WTC11 (cell line): ENCODE results near the gene TGFBR1. TPM values are rescaled to one million over a fixed set of nuclear protein-coding genes. Genes with fewer than 3 reads are reported as not detected.

ENCODE experiments used
- ATAC-seq: fragments of 200-7000 bp; cut with Tn5 transposase; 2 replicates; pipeline ENCODE4 v1.10.0; 2021; ENCODE audit warnings: mild to moderate bottlenecking, moderate library complexity
- CTCF ChIA-PET: fragments of 300-600 bp; sonication (Branson Sonifier 250); formaldehyde crosslinking; loops from one replicate; lab custom pipeline; 2021; ENCODE audit warnings: antibody characterized with exemption; lab: Charles Lee
- POLR2A ChIA-PET: fragments of 350-600 bp; sonication (Branson Sonifier 250); formaldehyde crosslinking; loops from one replicate; lab custom pipeline; 2021; ENCODE audit warnings: antibody characterized with exemption; lab: Charles Lee
- DNase-seq: peaks from one replicate; pipeline ENCODE4 v3.0.0; 2021; ENCODE audit warnings: low spot score
- H3K27ac Mint-ChIP-seq: 2 replicates; pipeline ENCODE4 v1.8.0; 2021; ENCODE audit warnings: mixed read lengths
- H3K27me3 Mint-ChIP-seq: 2 replicates; pipeline ENCODE4 v1.8.0; 2021; ENCODE audit warnings: low read depth, mild to moderate bottlenecking, moderate library complexity, mixed read lengths
- H3K36me3 Mint-ChIP-seq: 2 replicates; pipeline ENCODE4 v1.8.0; 2021; ENCODE audit warnings: mixed read lengths
- H3K4me1 Mint-ChIP-seq: 2 replicates; pipeline ENCODE4 v1.8.0; 2022; ENCODE audit warnings: mixed read lengths
- H3K4me3 Mint-ChIP-seq: 2 replicates; pipeline ENCODE4 v1.8.0; 2021; ENCODE audit warnings: mild to moderate bottlenecking, moderate library complexity, mixed read lengths
- H3K9me3 Mint-ChIP-seq: 2 replicates; pipeline ENCODE4 v1.8.0; 2021; ENCODE audit warnings: mixed read lengths
- CBFB ChIP-seq: sonication (generic); formaldehyde crosslinking; IDR thresholded peaks from 2 replicates; pipeline ENCODE4 v1.8.1; 2022; ENCODE audit warnings: mild to moderate bottlenecking, low read depth, missing genetic modification reagents
- CREM ChIP-seq: sonication (generic); formaldehyde crosslinking; IDR thresholded peaks from 2 replicates; pipeline ENCODE4 v1.8.1; 2022; ENCODE audit warnings: mild to moderate bottlenecking, missing genetic modification reagents, moderate library complexity
- MXD4 ChIP-seq: fragments of 250-450 bp; sonication (Bioruptor Pico); IDR thresholded peaks from 2 replicates; pipeline ENCODE4 v1.8.0; 2021; ENCODE audit warnings: mild to moderate bottlenecking, moderate library complexity, borderline replicate concordance
- NFYB ChIP-seq: sonication (generic); formaldehyde crosslinking; conservative IDR thresholded peaks from 2 replicates; pipeline ENCODE4 v1.8.0; 2022; ENCODE audit warnings: low read depth, missing genetic modification reagents
- PRRX2 ChIP-seq: fragments of 250-450 bp; sonication (Bioruptor Pico); IDR thresholded peaks from 2 replicates; pipeline ENCODE4 v1.8.0; 2021; ENCODE audit warnings: mild to moderate bottlenecking
- RORB ChIP-seq: fragments of 250-450 bp; sonication (Bioruptor Pico); IDR thresholded peaks from 2 replicates; pipeline ENCODE4 v1.9.0; 2021; ENCODE audit warnings: mild to moderate bottlenecking
- SMAD4 ChIP-seq: sonication (generic); formaldehyde crosslinking; IDR thresholded peaks from 2 replicates; pipeline ENCODE4 v1.8.0; 2022; ENCODE audit warnings: mild to moderate bottlenecking, missing genetic modification reagents
- ZNF232 ChIP-seq: sonication (generic); formaldehyde crosslinking; IDR thresholded peaks from 2 replicates; pipeline ENCODE4 v1.8.0; 2022; ENCODE audit warnings: mild to moderate bottlenecking, missing genetic modification reagents
- ZNF396 ChIP-seq: fragments of 250-450 bp; sonication (Bioruptor Pico); IDR thresholded peaks from 2 replicates; pipeline ENCODE4 v1.8.0; 2021; ENCODE audit warnings: mild to moderate bottlenecking, moderate library complexity, borderline replicate concordance
- ZNF423 ChIP-seq: fragments of 250-450 bp; sonication (Bioruptor Pico); IDR thresholded peaks from 2 replicates; pipeline ENCODE4 v2.1.2; 2022; ENCODE audit warnings: mild to moderate bottlenecking, moderate library complexity
- total RNA-seq: library from RNA; stranded (reverse); gene quantifications from 3 replicates; pipeline ENCODE4 v1.2.3, GENCODE V29; 2021
- TF ChIP-seq, protein P1 (sequence below): sonication (generic); formaldehyde crosslinking; IDR thresholded peaks from 2 replicates; pipeline ENCODE4 v1.8.1; 2022; ENCODE audit warnings: mild to moderate bottlenecking, moderate library complexity, missing genetic modification reagents
- TF ChIP-seq, protein P2 (sequence below): sonication (generic); formaldehyde crosslinking; IDR thresholded peaks from 2 replicates; pipeline ENCODE4 v1.8.1; 2022; ENCODE audit warnings: mild to moderate bottlenecking, missing genetic modification reagents, moderate library complexity, borderline replicate concordance
- TF ChIP-seq, protein P3 (sequence below): fragments of 250-450 bp; sonication (Bioruptor Pico); IDR thresholded peaks from 2 replicates; pipeline ENCODE4 v1.9.0; 2021; ENCODE audit warnings: moderate library complexity, mild to moderate bottlenecking, inconsistent platforms, borderline replicate concordance
- TF ChIP-seq, protein P4 (sequence below): sonication (generic); formaldehyde crosslinking; IDR thresholded peaks from 2 replicates; pipeline ENCODE4 v1.8.1; 2022; ENCODE audit warnings: low read depth, missing genetic modification reagents, borderline replicate concordance
- TF ChIP-seq, protein P5 (sequence below): sonication (generic); formaldehyde crosslinking; IDR thresholded peaks from 2 replicates; pipeline ENCODE4 v1.8.0; 2023; ENCODE audit warnings: missing genetic modification reagents
- TF ChIP-seq, protein P6 (sequence below): sonication (generic); formaldehyde crosslinking; IDR thresholded peaks from 2 replicates; pipeline ENCODE4 v1.8.1; 2023; ENCODE audit warnings: mild to moderate bottlenecking, moderate library complexity, missing genetic modification reagents
- TF ChIP-seq, protein P7 (sequence below): sonication (generic); formaldehyde crosslinking; IDR thresholded peaks from 2 replicates; pipeline ENCODE4 v1.8.0; 2022; ENCODE audit warnings: missing genetic modification reagents
- TF ChIP-seq, protein P8 (sequence below): sonication (generic); formaldehyde crosslinking; IDR thresholded peaks from 2 replicates; pipeline ENCODE4 v1.8.1; 2022; ENCODE audit warnings: low read depth, mild to moderate bottlenecking, moderate library complexity, missing genetic modification reagents, borderline replicate concordance

Gene TGFBR1
- total RNA-seq, 1 experiment from 2014 or later, result 42.4 TPM

DNA sequence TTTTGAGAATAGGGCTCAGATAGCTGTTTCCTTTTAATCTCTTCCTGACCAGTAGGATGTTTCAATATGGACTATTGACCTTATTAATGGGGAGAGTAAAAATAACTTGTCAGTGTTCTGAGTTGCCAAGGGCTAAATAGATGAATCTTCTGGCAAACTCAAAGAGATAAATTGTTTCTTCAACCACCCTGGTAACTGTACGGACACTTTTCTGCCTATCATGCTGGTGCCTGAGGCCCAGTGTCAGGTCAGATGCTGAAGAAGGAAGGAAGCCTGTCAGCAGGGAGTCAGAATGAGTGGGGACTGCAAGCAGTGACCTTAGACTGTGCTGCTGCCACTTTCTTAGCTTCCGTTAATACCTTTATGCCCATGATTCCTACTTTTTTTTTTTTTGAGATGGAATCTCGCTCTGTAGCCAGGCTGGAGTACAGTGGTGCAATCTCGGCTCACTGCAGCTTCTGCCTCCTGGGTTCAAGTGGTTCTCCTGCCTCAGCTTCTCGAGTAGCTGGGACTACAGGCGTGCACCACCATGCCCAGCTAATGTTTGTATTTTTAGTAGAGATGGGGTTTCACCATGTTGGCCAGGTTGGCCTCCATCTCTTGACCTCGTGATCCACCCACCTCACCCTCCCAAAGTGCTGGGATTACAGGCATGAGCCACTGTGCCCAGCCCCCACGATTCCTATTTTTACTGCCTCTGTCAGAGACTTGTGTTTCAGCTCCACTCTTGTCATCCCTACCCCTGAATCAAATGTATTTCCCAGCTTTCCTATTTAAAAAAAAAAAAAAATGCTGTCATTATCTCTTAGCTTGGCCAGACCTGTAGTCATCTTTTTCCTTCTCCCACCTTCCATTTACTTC, 33.7 kb downstream of the TGFBR1 start (continued):
- TF ChIP-seq SMAD4 (CRISPR knock-in tag) (no peak), MXD4 (CRISPR knock-in tag) (no peak), PRRX2 (CRISPR knock-in tag) (no peak), RORB (no peak), CBFB (CRISPR knock-in tag) (no peak), ZNF232 (CRISPR knock-in tag) (no peak)
- TF ChIP-seq, protein P1, sequence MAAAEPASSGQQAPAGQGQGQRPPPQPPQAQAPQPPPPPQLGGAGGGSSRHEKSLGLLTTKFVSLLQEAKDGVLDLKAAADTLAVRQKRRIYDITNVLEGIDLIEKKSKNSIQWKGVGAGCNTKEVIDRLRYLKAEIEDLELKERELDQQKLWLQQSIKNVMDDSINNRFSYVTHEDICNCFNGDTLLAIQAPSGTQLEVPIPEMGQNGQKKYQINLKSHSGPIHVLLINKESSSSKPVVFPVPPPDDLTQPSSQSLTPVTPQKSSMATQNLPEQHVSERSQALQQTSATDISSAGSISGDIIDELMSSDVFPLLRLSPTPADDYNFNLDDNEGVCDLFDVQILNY (CRISPR knock-in tag), result no peak
- TF ChIP-seq, protein P2, sequence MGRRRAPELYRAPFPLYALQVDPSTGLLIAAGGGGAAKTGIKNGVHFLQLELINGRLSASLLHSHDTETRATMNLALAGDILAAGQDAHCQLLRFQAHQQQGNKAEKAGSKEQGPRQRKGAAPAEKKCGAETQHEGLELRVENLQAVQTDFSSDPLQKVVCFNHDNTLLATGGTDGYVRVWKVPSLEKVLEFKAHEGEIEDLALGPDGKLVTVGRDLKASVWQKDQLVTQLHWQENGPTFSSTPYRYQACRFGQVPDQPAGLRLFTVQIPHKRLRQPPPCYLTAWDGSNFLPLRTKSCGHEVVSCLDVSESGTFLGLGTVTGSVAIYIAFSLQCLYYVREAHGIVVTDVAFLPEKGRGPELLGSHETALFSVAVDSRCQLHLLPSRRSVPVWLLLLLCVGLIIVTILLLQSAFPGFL, result no peak
- TF ChIP-seq, protein P3, sequence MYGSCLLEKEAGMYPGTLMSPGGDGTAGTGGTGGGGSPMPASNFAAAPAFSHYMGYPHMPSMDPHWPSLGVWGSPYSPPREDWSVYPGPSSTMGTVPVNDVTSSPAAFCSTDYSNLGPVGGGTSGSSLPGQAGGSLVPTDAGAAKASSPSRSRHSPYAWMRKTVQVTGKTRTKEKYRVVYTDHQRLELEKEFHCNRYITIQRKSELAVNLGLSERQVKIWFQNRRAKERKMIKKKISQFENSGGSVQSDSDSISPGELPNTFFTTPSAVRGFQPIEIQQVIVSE (CRISPR knock-in tag), result no peak
- TF ChIP-seq, protein P4, sequence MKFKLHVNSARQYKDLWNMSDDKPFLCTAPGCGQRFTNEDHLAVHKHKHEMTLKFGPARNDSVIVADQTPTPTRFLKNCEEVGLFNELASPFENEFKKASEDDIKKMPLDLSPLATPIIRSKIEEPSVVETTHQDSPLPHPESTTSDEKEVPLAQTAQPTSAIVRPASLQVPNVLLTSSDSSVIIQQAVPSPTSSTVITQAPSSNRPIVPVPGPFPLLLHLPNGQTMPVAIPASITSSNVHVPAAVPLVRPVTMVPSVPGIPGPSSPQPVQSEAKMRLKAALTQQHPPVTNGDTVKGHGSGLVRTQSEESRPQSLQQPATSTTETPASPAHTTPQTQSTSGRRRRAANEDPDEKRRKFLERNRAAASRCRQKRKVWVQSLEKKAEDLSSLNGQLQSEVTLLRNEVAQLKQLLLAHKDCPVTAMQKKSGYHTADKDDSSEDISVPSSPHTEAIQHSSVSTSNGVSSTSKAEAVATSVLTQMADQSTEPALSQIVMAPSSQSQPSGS (CRISPR knock-in tag), result no peak

DNA sequence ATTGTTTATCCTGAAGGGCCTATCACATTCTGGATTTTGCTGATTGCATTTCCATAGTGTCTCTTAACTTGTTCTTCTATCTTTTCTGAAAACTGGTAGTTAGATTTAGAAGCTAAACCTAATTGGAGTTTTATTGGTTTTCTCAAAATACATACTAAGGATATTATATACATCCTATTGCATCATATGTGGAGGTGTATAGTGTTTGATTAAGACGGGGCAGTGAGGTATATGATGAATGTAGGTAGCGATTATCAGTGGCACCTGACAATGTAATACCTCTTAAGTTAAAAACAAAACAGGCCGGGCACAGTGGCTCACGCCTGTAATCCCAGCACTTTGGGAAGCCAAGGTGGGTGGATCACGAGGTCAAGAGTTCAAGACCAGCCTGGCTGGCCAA, 35.0 kb downstream of the TGFBR1 start:
- Mint-ChIP-seq H3K27ac (no peak overlapping the region), H3K4me3 (no peak overlapping the region), H3K27me3 (no peaks in the 10 kb centered on the region), H3K9me3 (no peaks in the 10 kb centered on the region), H3K36me3 (peaks cover 28% of the 10 kb centered on the region), H3K4me1 (peaks cover 4% of the 10 kb centered on the region)
- POLR2A ChIA-PET, result interaction anchor here (1.0 kb wide), 1 partner anchor 151 kb away, joined by 3 read pairs; no protein-coding TSS in a partner anchor
- CTCF ChIA-PET, result interaction anchor here (1.2 to 2.8 kb wide), 7 partner anchors 36 to 348 kb away, joined by 3 to 24 read pairs (median 5); no protein-coding TSS in a partner anchor
- TF ChIP-seq, protein P5, sequence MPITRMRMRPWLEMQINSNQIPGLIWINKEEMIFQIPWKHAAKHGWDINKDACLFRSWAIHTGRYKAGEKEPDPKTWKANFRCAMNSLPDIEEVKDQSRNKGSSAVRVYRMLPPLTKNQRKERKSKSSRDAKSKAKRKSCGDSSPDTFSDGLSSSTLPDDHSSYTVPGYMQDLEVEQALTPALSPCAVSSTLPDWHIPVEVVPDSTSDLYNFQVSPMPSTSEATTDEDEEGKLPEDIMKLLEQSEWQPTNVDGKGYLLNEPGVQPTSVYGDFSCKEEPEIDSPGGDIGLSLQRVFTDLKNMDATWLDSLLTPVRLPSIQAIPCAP, result no peak
- TF ChIP-seq, protein P6, sequence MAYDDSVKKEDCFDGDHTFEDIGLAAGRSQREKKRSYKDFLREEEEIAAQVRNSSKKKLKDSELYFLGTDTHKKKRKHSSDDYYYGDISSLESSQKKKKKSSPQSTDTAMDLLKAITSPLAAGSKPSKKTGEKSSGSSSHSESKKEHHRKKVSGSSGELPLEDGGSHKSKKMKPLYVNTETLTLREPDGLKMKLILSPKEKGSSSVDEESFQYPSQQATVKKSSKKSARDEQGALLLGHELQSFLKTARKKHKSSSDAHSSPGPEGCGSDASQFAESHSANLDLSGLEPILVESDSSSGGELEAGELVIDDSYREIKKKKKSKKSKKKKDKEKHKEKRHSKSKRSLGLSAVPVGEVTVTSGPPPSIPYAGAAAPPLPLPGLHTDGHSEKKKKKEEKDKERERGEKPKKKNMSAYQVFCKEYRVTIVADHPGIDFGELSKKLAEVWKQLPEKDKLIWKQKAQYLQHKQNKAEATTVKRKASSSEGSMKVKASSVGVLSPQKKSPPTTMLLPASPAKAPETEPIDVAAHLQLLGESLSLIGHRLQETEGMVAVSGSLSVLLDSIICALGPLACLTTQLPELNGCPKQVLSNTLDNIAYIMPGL (CRISPR knock-in tag), result no peak
- TF ChIP-seq ZNF396 (CRISPR knock-in tag) (no peak), NFYB (CRISPR knock-in tag) (no peak), SMAD4 (CRISPR knock-in tag) (no peak), CREM (CRISPR knock-in tag) (no peak), ZNF423 (CRISPR knock-in tag) (no peak)
- TF ChIP-seq, protein P7, sequence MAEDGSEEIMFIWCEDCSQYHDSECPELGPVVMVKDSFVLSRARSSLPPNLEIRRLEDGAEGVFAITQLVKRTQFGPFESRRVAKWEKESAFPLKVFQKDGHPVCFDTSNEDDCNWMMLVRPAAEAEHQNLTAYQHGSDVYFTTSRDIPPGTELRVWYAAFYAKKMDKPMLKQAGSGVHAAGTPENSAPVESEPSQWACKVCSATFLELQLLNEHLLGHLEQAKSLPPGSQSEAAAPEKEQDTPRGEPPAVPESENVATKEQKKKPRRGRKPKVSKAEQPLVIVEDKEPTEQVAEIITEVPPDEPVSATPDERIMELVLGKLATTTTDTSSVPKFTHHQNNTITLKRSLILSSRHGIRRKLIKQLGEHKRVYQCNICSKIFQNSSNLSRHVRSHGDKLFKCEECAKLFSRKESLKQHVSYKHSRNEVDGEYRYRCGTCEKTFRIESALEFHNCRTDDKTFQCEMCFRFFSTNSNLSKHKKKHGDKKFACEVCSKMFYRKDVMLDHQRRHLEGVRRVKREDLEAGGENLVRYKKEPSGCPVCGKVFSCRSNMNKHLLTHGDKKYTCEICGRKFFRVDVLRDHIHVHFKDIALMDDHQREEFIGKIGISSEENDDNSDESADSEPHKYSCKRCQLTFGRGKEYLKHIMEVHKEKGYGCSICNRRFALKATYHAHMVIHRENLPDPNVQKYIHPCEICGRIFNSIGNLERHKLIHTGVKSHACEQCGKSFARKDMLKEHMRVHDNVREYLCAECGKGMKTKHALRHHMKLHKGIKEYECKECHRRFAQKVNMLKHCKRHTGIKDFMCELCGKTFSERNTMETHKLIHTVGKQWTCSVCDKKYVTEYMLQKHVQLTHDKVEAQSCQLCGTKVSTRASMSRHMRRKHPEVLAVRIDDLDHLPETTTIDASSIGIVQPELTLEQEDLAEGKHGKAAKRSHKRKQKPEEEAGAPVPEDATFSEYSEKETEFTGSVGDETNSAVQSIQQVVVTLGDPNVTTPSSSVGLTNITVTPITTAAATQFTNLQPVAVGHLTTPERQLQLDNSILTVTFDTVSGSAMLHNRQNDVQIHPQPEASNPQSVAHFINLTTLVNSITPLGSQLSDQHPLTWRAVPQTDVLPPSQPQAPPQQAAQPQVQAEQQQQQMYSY (CRISPR knock-in tag), result no peak
- TF ChIP-seq, protein P8, sequence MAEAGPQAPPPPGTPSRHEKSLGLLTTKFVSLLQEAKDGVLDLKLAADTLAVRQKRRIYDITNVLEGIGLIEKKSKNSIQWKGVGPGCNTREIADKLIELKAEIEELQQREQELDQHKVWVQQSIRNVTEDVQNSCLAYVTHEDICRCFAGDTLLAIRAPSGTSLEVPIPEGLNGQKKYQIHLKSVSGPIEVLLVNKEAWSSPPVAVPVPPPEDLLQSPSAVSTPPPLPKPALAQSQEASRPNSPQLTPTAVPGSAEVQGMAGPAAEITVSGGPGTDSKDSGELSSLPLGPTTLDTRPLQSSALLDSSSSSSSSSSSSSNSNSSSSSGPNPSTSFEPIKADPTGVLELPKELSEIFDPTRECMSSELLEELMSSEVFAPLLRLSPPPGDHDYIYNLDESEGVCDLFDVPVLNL (CRISPR knock-in tag), result no peak
- ATAC-seq (no peak), DNase-seq (no peak)
